Dermis blood vessel endothelial cell (primary cell): ENCODE measurements around the gene PTPRK. TPM values are rescaled to one million over a fixed set of nuclear protein-coding genes. Genes with fewer than 3 reads are reported as not detected.
"Not testable (repeated sequence)": the region's sequence is repeated elsewhere in the genome, so short reads cannot be mapped to it uniquely, and the experiment has no call there.

Experiments used
- DNase-seq: peaks from one replicate; pipeline ENCODE4 v3.0.0; 2010
- total RNA-seq: library from RNA; depleted of rRNA; stranded (reverse); fragments of >200 nt; gene quantifications from 2 replicates; pipeline ENCODE4 v1.2.3, GENCODE V29; 2014

The PTPRK gene
- total RNA-seq, 1 donor from 2014 or later = 104 TPM

- DNase-seq = no peak
Measured at GRCh38 chr6:127949251-127949650, 571.1 kb downstream of the PTPRK start.

DNA sequence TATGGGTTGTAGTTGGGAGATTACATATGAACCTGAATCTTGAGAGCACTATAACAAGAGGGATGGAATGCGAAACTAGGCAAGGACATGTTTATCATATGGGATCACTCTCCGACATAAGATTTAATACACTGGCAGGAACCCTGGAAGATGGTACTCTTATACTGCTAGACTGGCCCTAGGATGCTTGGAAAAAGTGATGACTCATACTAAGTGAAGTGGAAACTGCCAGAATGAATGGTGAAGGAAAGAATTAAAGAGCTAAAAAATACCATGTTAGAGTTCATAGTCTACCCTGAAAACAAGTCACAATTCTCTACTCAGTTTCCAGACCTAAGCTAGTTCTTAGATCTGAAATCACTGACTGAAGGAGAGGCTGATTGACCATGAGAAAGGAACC lies 574.0 kb downstream of the PTPRK start:
- no peak for DNase-seq

DNA sequence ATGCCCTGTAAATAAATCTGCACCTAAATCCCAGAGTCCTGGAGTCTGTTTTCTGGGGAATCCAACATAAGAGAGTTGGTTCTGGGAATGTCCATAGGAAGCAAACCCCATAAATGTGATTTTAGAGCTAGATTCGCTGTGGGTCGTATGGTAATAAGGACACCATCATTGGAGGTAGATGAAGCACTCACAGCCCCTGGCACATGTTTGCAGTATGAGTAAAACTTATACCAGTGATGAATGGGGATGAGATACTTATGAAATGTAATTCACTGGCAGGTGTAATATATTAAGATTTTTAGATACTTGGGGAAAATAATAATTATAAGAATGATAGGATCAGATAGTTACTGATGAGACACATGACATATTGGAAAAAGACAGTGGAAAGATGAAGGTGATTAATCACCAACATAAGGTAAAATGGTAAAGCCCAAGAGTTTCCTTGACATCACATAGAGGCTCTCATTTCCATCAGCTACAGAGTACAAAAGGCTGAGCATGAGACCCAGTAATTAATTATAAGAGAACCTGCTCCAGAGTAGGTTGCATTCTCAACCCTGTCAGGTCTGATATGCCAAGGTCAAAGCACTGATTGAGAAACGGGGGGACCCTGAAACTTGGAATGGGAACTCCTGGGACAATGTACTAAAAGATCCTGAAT lies 574.8 kb downstream of the PTPRK start:
- no peak for DNase-seq

- DNase-seq = no peak
Measured at GRCh38 chr6:127941228-127941627, 579.2 kb downstream of the PTPRK start.

GRCh38 chr6:127939442-127940066 lies 580.8 kb downstream of the PTPRK start:
- peak; percentile 4 for DNase-seq

DNA sequence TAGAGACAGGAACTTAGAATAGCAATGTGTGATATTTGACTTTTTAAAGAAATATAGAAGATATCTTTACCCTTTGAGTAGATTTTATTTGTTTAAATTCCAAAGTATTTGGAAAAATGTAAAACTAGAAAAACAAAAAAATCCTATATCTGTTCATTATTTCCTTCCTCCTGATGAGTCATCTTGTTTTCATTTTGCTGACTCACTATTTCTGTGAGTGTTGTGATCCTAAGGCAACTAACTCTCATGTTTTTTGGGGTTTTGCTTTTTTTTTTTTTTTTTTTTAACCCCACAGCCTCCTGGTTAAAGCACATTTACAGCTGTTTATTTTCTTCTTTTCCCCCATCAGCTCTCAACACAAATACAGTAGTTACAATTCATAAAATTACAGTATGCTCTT lies 581.7 kb downstream of the PTPRK start:
- peak; percentile 54 for DNase-seq

- DNase-seq = no peak
Measured at GRCh38 chr6:127937747-127938146, 582.7 kb downstream of the PTPRK start.

GRCh38 chr6:127937102-127937501 lies 583.3 kb downstream of the PTPRK start:
- DNase-seq = no peak

- no peak for DNase-seq
Measured at GRCh38 chr6:127934956-127935355, 585.4 kb downstream of the PTPRK start.

GRCh38 chr6:127933852-127934840 lies 586.3 kb downstream of the PTPRK start:
- no peak for DNase-seq

DNA sequence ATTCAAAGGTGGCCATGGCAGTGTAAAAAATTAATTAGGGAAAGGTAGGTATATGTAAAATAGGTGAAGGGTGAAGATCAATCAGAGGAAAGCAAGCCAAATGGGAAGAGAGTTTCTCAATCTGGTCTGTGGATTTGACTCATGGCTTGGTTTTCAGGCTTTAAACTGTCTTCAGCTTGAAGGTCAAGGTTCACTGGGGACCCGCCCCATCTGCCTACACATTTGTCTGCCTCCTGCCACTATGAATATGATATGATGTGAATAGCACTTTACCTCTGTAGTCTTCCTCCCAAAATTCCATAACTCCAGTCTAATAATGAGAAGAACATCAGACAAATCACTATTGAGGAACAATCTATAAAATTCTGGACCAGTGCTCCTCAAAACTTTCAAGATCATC lies 587.3 kb downstream of the PTPRK start:
- DNase-seq = no peak

DNA sequence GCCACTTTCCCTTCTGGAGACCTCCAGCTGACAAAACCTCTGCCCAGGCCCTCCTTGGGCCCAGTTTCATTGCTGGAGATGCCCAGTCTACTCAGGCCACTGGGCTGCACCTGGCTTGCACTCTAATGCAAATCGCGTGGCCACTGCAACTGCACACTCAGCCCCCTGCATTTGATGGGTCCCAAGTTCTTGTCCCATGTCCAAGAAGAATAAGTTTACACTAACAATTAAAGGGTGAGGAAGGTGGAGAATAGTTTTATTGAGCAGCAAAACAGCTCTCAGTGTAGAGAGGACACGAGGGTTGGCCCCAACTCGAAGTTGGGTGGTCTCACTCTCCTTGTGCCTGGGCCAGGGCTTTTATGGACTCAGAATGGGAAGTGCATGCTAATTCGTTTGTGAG lies 587.7 kb downstream of the PTPRK start:
- DNase-seq = no peak

GRCh38 chr6:127926441-127926840 lies 594.0 kb downstream of the PTPRK start:
- not testable (repeated sequence) for DNase-seq

DNA sequence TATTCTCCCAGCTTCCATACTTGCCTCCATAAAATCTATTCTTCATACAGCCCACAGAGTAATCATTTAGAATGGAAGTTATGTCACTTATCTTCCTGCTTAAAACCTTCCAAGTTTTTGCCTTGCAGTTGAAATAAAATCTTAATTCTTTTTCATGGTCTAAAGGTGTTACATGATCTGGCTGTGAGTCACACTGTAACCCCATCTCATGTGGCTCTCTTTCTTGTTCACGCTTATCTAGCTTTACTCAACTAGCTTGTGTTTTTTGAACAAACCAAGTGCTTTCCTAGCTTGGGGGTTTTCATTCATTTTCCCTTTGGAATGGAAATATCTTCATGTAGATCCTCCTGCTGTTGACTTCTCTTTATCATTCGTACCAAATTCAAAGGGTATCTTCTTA lies 596.0 kb downstream of the PTPRK start:
- DNase-seq = no peak

DNA sequence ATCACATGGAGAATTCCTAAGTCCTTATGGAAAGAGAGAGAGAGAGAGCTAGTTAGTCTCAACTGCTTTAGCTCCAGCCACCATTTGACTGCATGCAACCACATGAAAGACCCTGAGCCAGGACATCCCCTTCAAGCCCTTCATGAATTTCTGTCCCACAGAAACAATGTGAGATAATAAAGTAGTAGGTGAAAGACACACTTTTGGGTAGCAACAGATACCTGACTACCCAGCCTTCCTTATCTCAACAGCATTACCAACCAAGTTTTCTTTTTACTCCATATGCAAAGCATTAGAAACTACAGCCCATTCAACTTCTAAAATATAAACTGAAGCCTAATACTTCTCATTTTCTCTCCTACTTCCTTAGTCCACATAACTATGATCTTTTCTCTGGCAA lies 596.4 kb downstream of the PTPRK start:
- DNase-seq = no peak

DNA sequence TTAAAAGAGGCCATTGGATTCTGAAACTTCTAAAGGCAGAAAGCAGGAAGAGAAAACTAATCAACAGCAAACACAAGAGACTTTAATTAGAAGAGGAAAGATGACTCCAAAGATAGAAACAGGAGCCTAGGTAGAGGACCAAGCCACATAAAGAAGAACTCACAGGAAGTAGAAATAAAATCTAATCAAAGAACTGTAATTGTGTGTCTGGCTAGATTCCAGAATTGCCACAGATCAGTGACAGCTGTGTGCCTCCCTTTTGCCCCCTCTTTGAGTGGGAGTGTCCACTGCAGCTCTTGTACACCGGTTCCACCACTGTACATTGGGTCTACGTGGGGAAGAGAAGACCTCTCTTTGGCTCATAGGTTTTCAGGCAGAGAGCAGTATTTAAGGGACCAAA lies 597.3 kb downstream of the PTPRK start:
- no peak for DNase-seq

DNA sequence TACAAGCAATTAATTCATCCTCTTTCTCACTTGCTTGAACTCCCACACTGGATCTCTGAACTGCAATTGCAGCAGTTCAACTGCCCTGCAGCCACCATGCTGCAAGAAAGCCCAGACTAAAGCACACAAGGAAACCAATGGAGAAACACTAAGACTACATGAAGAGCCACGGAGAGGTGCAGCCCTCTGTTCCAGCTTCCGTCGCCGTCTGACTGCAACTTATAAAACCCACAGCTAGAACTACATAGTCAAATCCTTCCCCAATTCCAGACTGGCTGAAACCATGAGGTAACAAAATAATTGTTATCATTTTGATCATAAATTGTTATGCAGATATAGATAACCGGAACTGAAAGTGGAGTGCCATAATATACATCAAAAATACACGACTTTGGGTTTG lies 598.4 kb downstream of the PTPRK start:
- DNase-seq = no peak

- no peak for DNase-seq
Measured at GRCh38 chr6:127920804-127921203, 599.6 kb downstream of the PTPRK start.
